Gastrocnemius medialis (tissue), 4 donors: ENCODE data around the gene KCND3.

Source experiments
- POLR2A ChIP-seq, 2 donors: fragments of 450-650 bp; IDR thresholded peaks; one replicate each; pipeline ENCODE4 v1.6.1; 2017; ENCODE audit warnings: antibody characterized with exemption in 2 of 2, mild to moderate bottlenecking in 2 of 2, moderate library complexity in 2 of 2
- TF ChIP-seq, protein P1 (sequence below), 5 experiments: fragments of 450-650 bp in 3 of 5; fragments of 200-600 bp in 2 of 5; sonication (generic) in 2 of 5; IDR thresholded peaks in 4 of 5; conservative IDR thresholded peaks in 1 of 5; 1 replicate in 4 of 5; 2 replicates in 1 of 5; pipeline ENCODE4 v1.5.1; 2016 to 2019; ENCODE audit warnings: antibody characterized with exemption in 5 of 5, mild to moderate bottlenecking in 3 of 5, moderate library complexity in 3 of 5

DNA sequence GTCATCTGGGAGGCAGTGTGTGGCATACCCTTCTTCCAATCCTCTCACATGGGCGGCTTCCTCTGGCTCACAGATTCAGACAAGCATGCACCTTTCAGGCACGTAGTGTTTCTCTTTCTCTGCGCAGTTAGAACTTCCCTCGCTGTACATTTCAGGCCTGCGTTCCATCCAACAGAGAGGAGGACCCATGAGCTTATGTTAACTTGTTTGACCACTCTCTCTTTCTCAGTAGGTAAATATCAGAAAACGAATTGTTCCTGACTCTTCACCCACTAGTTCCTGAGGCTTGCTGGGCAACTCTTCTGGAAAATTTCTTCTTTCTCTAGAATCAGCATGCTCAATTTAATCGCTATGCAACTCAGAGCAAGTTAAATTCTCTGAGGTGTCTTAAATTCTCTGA lies 148.3 kb downstream of the KCND3 start:
- TF ChIP-seq, protein P1, sequence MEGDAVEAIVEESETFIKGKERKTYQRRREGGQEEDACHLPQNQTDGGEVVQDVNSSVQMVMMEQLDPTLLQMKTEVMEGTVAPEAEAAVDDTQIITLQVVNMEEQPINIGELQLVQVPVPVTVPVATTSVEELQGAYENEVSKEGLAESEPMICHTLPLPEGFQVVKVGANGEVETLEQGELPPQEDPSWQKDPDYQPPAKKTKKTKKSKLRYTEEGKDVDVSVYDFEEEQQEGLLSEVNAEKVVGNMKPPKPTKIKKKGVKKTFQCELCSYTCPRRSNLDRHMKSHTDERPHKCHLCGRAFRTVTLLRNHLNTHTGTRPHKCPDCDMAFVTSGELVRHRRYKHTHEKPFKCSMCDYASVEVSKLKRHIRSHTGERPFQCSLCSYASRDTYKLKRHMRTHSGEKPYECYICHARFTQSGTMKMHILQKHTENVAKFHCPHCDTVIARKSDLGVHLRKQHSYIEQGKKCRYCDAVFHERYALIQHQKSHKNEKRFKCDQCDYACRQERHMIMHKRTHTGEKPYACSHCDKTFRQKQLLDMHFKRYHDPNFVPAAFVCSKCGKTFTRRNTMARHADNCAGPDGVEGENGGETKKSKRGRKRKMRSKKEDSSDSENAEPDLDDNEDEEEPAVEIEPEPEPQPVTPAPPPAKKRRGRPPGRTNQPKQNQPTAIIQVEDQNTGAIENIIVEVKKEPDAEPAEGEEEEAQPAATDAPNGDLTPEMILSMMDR (IDR thresholded peaks at IDR 0.05 in 4 of 5, conservative IDR thresholded peaks at IDR 0.05 in 1 of 5), result no peak
- no peak for TF ChIP-seq POLR2A (IDR thresholded peaks at IDR 0.05)
